AG10803 (cell line): ENCODE results near the gene IL17C.

Experiments
- DNase-seq: peaks from one replicate; pipeline ENCODE4 v3.0.0; 2010; ENCODE audit warnings: low read depth
- H3K4me3 ChIP-seq: 2 replicates; pipeline ENCODE4 v1.5.1; 2011; ENCODE audit warnings: mild to moderate bottlenecking, low read length, control low read depth
- TF ChIP-seq, protein P1 (sequence below): conservative IDR thresholded peaks from 2 replicates; pipeline ENCODE4 v1.5.1; 2011; ENCODE audit warnings: mild to moderate bottlenecking, low read length, control low read depth, inconsistent platforms

The IL17C gene

DNA sequence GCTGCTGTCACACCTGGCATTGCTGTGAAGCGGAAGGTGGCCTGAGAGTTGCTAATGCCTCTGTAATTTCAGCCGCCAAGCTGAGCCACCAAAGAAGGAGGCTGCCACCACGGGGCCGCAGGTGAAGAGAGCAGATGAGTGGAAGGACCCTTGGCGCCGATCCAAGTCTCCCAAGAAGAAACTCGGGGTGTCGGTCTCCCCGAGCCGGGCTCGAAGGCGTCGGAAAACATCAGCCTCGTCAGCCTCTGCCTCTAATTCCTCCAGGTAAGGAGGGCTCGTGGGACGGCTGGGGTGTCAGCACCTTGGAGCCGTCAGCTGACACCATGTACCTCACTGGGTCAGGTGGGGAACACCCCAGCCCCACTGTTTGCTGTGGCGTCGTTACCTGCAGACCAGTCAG is 16.2 kb upstream of the IL17C start:
- TF ChIP-seq, protein P1, sequence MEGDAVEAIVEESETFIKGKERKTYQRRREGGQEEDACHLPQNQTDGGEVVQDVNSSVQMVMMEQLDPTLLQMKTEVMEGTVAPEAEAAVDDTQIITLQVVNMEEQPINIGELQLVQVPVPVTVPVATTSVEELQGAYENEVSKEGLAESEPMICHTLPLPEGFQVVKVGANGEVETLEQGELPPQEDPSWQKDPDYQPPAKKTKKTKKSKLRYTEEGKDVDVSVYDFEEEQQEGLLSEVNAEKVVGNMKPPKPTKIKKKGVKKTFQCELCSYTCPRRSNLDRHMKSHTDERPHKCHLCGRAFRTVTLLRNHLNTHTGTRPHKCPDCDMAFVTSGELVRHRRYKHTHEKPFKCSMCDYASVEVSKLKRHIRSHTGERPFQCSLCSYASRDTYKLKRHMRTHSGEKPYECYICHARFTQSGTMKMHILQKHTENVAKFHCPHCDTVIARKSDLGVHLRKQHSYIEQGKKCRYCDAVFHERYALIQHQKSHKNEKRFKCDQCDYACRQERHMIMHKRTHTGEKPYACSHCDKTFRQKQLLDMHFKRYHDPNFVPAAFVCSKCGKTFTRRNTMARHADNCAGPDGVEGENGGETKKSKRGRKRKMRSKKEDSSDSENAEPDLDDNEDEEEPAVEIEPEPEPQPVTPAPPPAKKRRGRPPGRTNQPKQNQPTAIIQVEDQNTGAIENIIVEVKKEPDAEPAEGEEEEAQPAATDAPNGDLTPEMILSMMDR = no peak
- H3K4me3 ChIP-seq = no peak overlapping the region
- DNase-seq = no peak

DNA sequence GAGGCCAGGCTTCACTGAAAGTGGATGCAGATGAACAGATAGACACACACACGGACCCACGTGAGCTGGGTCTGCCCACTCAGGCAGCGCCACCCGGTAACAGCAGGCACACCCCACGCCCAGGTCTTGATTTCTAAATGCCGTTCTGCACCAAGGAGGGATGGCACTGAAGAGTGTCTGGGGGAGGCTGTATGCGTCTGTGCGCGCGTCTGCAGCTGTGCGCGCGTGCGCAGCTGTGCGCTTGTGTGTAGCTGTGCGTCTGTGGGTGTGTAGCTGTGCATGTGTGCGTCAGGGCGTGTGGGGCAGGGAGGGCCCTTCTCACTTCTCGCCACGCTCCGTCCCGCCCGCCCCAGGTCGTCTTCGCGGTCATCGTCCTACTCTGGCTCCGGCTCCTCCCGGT is 15.5 kb upstream of the IL17C start:
- no peak overlapping the region for H3K4me3 ChIP-seq
- TF ChIP-seq, protein P1 = no peak
- no peak for DNase-seq

DNA sequence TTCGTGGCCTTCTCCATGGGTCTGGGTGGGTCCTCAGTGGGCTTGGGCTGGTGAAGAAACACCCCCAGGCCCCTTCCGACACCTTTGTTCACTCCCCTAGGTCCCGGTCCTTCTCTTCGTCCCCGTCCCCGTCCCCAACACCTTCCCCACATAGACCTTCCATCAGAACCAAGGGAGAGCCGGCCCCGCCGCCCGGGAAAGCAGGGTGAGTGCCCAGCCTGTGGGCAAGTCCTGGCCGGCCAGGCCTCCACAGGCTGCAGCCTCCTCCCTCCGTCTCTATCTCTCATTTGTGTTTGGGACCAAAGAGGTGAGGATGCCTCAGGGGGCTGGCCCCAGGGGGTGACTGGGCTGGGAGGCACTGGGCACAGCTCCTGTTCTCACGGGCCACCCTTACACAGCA is 14.5 kb upstream of the IL17C start:
- no peak overlapping the region for H3K4me3 ChIP-seq
- DNase-seq = no peak
- TF ChIP-seq, protein P1 = no peak

DNA sequence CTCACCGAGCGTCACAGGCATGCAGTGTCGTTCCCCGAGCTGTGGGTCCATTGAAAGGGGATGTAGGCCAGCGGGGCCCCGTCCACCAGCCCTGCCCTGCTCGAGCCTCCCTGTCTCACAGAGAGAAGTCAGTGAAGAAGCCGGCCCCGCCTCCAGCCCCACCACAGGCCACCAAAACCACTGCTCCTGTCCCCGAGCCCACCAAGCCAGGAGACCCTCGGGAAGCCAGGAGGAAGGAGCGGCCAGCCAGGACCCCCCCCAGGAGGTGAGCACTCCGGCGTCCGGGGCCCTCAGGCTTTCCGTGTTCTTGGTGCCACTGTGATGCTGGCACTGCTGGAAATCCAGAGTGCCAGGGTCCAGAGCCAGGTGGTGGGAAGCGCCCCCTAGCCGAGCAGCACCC is 13.9 kb upstream of the IL17C start:
- TF ChIP-seq, protein P1 = no peak
- no peak overlapping the region for H3K4me3 ChIP-seq
- DNase-seq = no peak

DNA sequence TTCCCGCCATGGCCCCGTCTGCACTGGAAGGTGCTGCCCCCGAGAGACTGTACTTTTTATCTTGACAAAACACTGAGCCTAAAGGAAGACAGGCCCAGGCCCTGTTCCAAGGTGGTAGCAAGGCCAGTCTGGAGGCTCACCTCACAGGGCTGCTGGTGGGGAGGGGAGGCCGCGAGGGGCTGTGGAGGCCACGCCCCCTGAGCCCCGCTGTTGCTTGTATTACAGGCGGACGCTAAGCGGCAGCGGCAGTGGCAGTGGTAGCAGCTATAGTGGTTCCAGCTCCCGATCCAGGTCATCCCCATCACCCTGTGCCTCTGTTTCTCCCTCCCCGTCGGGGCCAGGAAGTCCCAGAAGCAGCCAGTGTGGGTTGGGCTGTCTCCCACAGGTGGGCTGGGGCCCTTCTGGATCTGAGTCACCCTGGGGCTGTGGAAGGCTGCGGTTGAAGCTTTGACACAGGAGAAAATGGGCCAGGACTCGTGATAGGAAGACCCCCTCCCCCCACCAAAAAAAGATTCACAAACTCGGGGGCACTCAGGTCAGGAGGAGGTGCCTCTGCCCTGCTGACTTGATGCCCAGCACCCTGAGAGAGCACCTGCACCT is 13.3 kb upstream of the IL17C start:
- no peak for DNase-seq
- H3K4me3 ChIP-seq = no peak overlapping the region
- TF ChIP-seq, protein P1 = no peak

DNA sequence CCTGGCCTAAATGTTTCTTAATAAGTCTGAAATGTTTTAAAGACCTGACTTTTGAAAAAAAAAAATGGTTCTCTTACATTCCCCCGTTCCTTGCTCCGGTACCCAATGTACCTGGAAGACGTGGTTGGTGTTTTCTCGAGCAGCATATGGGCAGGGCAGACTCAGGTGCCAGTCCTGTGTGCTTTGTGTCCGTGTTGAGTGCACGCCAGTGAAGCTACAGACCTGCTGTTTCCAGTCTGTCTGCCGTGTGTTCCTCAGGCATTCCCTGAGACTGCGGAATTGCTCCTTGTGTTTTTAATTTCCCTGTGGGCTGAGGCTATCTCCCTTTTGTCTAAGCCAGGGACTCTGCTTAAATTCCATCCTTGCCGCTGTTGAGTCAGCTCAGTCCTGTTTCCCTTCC is 11.7 kb upstream of the IL17C start:
- no peak for DNase-seq
- H3K4me3 ChIP-seq = no peak overlapping the region
- TF ChIP-seq, protein P1 = no peak

DNA sequence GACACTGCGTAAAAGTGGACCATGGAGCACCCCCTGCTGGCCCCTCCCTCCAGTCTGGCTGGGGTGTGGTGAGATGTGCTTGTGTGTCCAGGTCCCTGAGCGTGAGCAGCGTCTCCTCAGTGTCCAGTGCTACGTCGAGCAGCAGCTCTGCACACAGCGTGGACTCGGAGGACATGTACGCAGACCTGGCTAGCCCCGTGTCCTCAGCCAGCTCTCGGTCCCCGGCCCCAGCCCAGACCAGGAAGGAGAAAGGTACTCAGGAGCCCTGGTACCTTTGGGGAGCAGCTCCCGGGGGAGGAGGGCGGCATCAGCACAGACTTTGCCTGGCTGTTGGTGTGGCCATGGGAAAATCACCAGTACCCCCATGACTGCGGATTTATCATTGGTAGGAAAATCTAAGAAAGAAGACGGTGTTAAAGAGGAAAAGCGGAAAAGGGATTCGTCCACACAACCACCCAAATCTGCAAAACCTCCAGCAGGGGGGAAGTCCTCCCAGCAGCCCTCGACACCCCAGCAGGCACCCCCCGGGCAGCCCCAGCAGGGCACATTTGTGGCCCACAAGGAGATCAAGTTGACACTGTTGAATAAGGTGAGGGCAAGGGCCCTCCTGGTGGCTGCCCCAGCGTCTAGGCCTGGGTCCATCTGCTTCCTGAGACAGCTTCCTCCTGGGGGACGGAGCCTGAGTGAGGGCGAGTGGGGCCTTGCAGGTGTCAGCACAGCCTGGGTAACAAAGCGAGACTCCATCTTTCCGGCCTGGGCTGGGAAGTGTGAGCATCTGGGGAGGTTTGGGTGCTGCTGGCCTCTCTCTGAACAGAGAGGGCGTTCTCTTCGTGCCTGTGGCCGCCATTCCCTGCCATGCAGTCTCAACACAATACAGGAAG is 10.6 kb upstream of the IL17C start:
- no peak overlapping the region for H3K4me3 ChIP-seq
- TF ChIP-seq, protein P1 = no peak
- DNase-seq = no peak
